ENCODE data around the gene ACER2. TPM values are rescaled to one million over a fixed set of nuclear protein-coding genes. Genes with fewer than 3 reads are reported as not detected.

Gene ACER2
- total and polyA plus RNA-seq, 2 of the 4 experiments (the other 2 are of a cell fraction), result 0.84 to 1.6 TPM

- intact Hi-C loops (cut with micrococcal nuclease), result no loop called here
- no TSS peak for BruUV-seq (replicated peaks)
- no peak; the same call in 1 of the 2 replicates for ATAC-seq (ENCODE audit: low read depth)
Observed at GRCh38 chr9:19430201-19430760, 21.5 kb downstream of the ACER2 start.

More at GRCh38 chr9:19430201-19430760, 21.5 kb downstream of the ACER2 start:
- H3K9me1 ChIP-seq (ENCODE audit: insufficient read depth, low read length), result no peaks in the 10 kb centered on the region
- H2BK120ac ChIP-seq (ENCODE audit: low read depth, low read length), result no peak overlapping the region
- no peak overlapping the region for H3K4ac ChIP-seq (ENCODE audit: low read depth, low read length)
- H4K91ac ChIP-seq (ENCODE audit: insufficient read depth, low read depth, low read length), result no peak overlapping the region
- no peak overlapping the region for H4K5ac ChIP-seq (ENCODE audit: low read depth, low read length)
- no peak overlapping the region for H3K14ac ChIP-seq (replicated peaks; ENCODE audit: low read depth, low read length)
- DNase-seq, result no peak
- H2AFZ ChIP-seq (replicated peaks; ENCODE audit: low read length, poor library complexity), result no peak overlapping the region
- no peaks in the 10 kb centered on the region for H3K36me3 ChIP-seq (ENCODE audit: control insufficient read depth, insufficient read depth, low read length)
- ChIA-PET POLR2A (ENCODE audit: unreplicated experiment) (no interaction called here), CTCF (interaction anchor here (1.2 kb wide), 1 partner anchor 35 kb away, joined by 3 read pairs; no protein-coding TSS in a partner anchor)
- H3K79me1 ChIP-seq (ENCODE audit: low read depth in 1 of 2, low read length in 2 of 2), result no peaks in the 10 kb centered on the region
- H4K8ac ChIP-seq (ENCODE audit: low read depth in 2 of 2, low read length in 2 of 2), result 0 out of 4 replicates have a peak overlapping the region, but pooled peaks of 1 of the 2 experiments have one; percentile 28
- no peak overlapping the region for H2AK9ac ChIP-seq (replicated peaks; ENCODE audit: low read depth, low read length, poor library complexity)
- no peak for TF ChIP-seq CTCF (conservative IDR thresholded peaks at IDR 0.05; ENCODE audit: low read depth, low read length)
- H3K27ac ChIP-seq (ENCODE audit: insufficient read depth, low read length), result no peak overlapping the region
- no peak overlapping the region for H2BK20ac ChIP-seq (ENCODE audit: low read depth, low read length)
- peaks cover 3% of the 10 kb centered on the region for H3K4me1 ChIP-seq (ENCODE audit: control insufficient read depth, insufficient read depth, low read length)
- in situ Hi-C loops (cut with MboI; ENCODE audit: low sequenced_read_pairs) (no loop called here), dilution Hi-C loops (cut with HindIII; ENCODE audit: low sequenced_read_pairs, unreplicated experiment) (no loop called here)
- H2BK15ac ChIP-seq (ENCODE audit: low read depth, low read length), result no peak overlapping the region
- no peak overlapping the region for H3K18ac ChIP-seq (ENCODE audit: low read depth, low read length)
- 80% methylated on average over 1 of the region's 2 CpGs; no CpG with 5 or more reads in 1 of the 2 experiments for WGBS, 2 experiments (ENCODE audit: extremely low coverage in 2 of 2, insufficient read length in 1 of 2)
- no peak overlapping the region for H2AK5ac ChIP-seq (ENCODE audit: low read depth, low read length)
- no peaks in the 10 kb centered on the region for H3K27me3 ChIP-seq (ENCODE audit: control insufficient read depth, insufficient read depth, low read length)
- H3K4me2 ChIP-seq (ENCODE audit: low read depth, low read length), result no peak overlapping the region
- H3K9me3 ChIP-seq (ENCODE audit: control insufficient read depth, insufficient read depth, low read length), result no peaks in the 10 kb centered on the region
- no peak overlapping the region for H3K4me3 ChIP-seq (ENCODE audit: insufficient read depth, low read depth, low read length)
- H4K20me1 ChIP-seq (ENCODE audit: insufficient read depth, low read length), result no peaks in the 10 kb centered on the region
- H3K56ac ChIP-seq (ENCODE audit: extremely low read depth, insufficient read depth, low read length), result no peak overlapping the region
- H2BK5ac ChIP-seq (ENCODE audit: low read depth, low read length, poor library complexity, severe bottlenecking), result no peak overlapping the region
- H3K9ac ChIP-seq (ENCODE audit: low read depth, low read length), result no peak overlapping the region
- H3K23ac ChIP-seq (ENCODE audit: low read depth, low read length), result no peak overlapping the region
